Esophagus muscularis mucosa (tissue), 4 donors: ENCODE results near the gene PIMREG. TPM values are rescaled to one million over a fixed set of nuclear protein-coding genes. Genes with fewer than 3 reads are reported as not detected.

Experiments used
- DNase-seq: peaks from one replicate; pipeline ENCODE4 v3.0.0-alpha.2; 2017; ENCODE audit errors: extremely low spot score
- H3K27ac ChIP-seq, 4 donors: fragments of 200-600 bp; sonication (generic); replicated peaks in 1 of 4; 1 replicate in 3 of 4; 2 replicates in 1 of 4; pipeline ENCODE4 v1.5.1; 2016 to 2019; ENCODE audit warnings: mild to moderate bottlenecking in 1 of 4
- H3K27me3 ChIP-seq, 4 donors: fragments of 200-600 bp; sonication (generic); one replicate each; pipeline versions ENCODE4 v1.5.1 to v1.6.0; 2016 to 2019
- H3K36me3 ChIP-seq, 4 donors: fragments of 200-600 bp; sonication (generic); one replicate each; pipeline ENCODE4 v1.5.1; 2016 to 2019
- H3K4me1 ChIP-seq, 4 donors: fragments of 200-600 bp; sonication (generic); one replicate each; pipeline ENCODE4 v1.5.1; 2016 to 2019
- H3K4me3 ChIP-seq, 4 donors: fragments of 200-600 bp; sonication (generic); 1 replicate in 2 of 4; 2 replicates in 2 of 4; pipeline ENCODE4 v1.5.1; 2016 to 2019; ENCODE audit warnings: mild to moderate bottlenecking in 4 of 4, moderate library complexity in 1 of 4
- H3K9me3 ChIP-seq, 4 donors: fragments of 200-600 bp; sonication (generic); 1 replicate in 3 of 4; 2 replicates in 1 of 4; pipeline ENCODE4 v1.5.1; 2016 to 2019
- EP300 ChIP-seq: sonication (generic); formaldehyde crosslinking; IDR thresholded peaks from one replicate; pipeline ENCODE4 v1.6.1; 2017; ENCODE audit warnings: antibody characterized with exemption
- POLR2A ChIP-seq: fragments of 450-650 bp; IDR thresholded peaks from one replicate; pipeline ENCODE4 v1.6.1; 2017; ENCODE audit warnings: antibody characterized with exemption, moderate library complexity, mild to moderate bottlenecking, low read depth
- POLR2AphosphoS5 ChIP-seq, 2 donors: sonication (generic); formaldehyde crosslinking; IDR thresholded peaks; one replicate each; pipeline ENCODE4 v1.6.1; 2017; ENCODE audit warnings: antibody characterized with exemption in 2 of 2
- WGBS: methylation state at CpG from one replicate; pipeline ENCODE4 v1.1.5; 2018; 5-methylcytosine and 5-hydroxymethylcytosine counted together
- intact Hi-C: fragments of 100-400 bp; cut with DNase I; formaldehyde crosslinking; loops from one replicate; pipeline ENCODE4 v1.15.1; 2023
- total RNA-seq, 4 donors: library from RNA; depleted of rRNA; stranded (reverse); fragments of >200 nt; gene quantifications; one replicate each; pipeline versions ENCODE4 v1.1.0 to v1.2.1, GENCODE V29; 2016
- TF ChIP-seq, protein P1 (sequence below), 3 experiments: fragments of 200-600 bp in 2 of 3; fragments of 450-650 bp in 1 of 3; sonication (generic) in 2 of 3; IDR thresholded peaks; one replicate each; pipeline ENCODE4 v1.5.1; 2017 to 2019; ENCODE audit warnings: antibody characterized with exemption in 3 of 3, mild to moderate bottlenecking in 2 of 3, moderate library complexity in 1 of 3

PIMREG gene
- total RNA-seq, 4 donors from 2014 or later: 0.80 TPM; not detected in 3

DNA sequence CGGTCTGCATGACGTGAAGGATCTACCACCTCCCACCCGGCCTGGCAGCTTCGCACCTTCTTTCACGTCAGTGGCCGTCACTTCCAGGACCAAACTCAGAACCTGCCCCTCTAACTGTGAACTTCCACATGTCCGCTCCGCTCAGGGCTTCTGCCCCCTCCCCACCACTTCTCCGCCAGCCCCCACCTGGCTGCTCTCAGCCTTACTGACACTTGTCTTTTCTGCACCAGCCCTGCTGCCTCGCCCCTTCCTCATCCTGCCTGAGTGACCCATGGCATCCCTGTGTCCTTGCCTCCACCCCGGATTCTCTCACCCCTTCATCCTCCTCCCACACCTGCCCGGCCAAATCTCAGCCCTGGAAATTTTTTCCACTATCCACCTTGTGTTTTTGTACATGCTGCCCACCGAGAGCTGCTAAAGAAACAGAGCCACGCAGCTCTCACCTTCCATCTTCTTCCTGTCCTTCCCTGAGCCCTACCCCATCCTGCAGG lies 14.2 kb downstream of the PIMREG start:
- Histone ChIP-seq H3K27me3 (peaks cover 0 to 5% (median 0%) of the 10 kb centered on the region in 4 donors), H3K27ac (no peak overlapping the region), H3K4me3 (no peak overlapping the region), H3K36me3 (peaks cover 0 to 49% (median 22%) of the 10 kb centered on the region in 4 donors), H3K4me1 (peaks cover 13 to 41% (median 26%) of the 10 kb centered on the region in 4 donors), H3K9me3 (no peaks in the 10 kb centered on the region)
- no peak for DNase-seq
- TF ChIP-seq POLR2A: no peak
- TF ChIP-seq POLR2AphosphoS5 (IDR thresholded peaks at IDR 0.05): no peak
- TF ChIP-seq EP300: no peak
- TF ChIP-seq, protein P1, sequence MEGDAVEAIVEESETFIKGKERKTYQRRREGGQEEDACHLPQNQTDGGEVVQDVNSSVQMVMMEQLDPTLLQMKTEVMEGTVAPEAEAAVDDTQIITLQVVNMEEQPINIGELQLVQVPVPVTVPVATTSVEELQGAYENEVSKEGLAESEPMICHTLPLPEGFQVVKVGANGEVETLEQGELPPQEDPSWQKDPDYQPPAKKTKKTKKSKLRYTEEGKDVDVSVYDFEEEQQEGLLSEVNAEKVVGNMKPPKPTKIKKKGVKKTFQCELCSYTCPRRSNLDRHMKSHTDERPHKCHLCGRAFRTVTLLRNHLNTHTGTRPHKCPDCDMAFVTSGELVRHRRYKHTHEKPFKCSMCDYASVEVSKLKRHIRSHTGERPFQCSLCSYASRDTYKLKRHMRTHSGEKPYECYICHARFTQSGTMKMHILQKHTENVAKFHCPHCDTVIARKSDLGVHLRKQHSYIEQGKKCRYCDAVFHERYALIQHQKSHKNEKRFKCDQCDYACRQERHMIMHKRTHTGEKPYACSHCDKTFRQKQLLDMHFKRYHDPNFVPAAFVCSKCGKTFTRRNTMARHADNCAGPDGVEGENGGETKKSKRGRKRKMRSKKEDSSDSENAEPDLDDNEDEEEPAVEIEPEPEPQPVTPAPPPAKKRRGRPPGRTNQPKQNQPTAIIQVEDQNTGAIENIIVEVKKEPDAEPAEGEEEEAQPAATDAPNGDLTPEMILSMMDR (IDR thresholded peaks at IDR 0.05): no peak
- intact Hi-C loops: no loop called here
- WGBS: 79% methylated on average over 14 of the region's 14 CpGs

DNA sequence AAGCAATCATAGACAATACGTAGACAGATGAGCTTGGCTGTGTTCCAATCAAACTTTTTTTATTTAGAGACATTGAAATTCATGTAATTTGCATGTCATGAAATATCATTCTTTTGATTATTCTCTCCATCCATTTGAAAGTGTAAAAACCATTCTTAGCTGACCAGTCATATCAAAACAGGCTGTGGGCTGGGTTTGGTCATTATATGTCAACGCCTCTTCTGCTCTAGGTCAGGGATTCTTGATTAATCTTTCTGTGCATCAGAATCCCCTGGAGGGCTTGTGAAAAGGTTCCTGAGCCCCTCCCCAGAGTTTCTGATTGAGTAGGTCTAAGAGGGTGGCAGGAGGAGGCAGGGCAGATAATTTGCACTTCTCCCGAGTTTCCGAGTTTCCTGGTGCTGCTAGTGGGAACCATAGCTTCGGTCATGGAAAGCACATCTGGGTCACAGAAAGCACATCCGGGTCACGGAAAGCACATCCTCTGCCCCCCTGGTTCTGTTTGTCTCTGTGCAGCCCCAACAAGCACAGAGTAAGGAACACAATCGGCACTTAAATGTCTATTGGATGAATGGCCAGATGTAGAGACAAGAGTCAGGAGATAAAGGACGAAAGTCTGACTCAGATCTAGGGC lies 16.4 kb downstream of the PIMREG start:
- intact Hi-C loops: no loop called here
- H3K27ac ChIP-seq: no peak overlapping the region
- 84% methylated on average over 9 of the region's 9 CpGs for WGBS
- H3K27me3 ChIP-seq: no peaks in the 10 kb centered on the region
- H3K9me3 ChIP-seq: no peaks in the 10 kb centered on the region
- peaks cover 8 to 26% (median 18%) of the 10 kb centered on the region in 4 donors for H3K4me1 ChIP-seq
- no peak for DNase-seq
- no peak overlapping the region for H3K4me3 ChIP-seq
- TF ChIP-seq, protein P1 (IDR thresholded peaks at IDR 0.05): no peak
- no peak for TF ChIP-seq POLR2A
- TF ChIP-seq EP300: no peak
- TF ChIP-seq POLR2AphosphoS5 (IDR thresholded peaks at IDR 0.05): no peak
- peaks cover 0 to 63% (median 29%) of the 10 kb centered on the region in 4 donors for H3K36me3 ChIP-seq

DNA sequence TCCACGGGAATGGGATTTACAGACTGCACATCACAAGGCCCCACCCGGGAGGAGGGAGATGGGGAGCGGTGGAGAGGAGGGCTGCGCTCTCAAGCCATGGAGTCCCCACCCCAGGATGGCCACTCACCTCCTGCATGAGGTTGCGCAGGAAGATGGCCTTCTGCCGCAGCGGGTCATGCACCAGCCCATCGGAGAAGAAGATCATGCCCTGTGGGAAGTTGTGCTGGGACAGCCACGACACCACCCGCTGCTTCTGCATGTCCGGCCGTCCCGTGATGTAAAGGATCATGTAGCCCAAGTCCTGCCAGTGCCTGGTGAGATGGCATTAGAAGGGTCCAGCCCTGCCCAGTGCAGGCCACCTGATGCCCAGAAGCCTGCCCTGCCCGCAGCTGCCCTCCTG lies 17.0 kb downstream of the PIMREG start:
- H3K4me1 ChIP-seq: peaks cover 8 to 20% (median 18%) of the 10 kb centered on the region in 4 donors
- H3K27me3 ChIP-seq: no peaks in the 10 kb centered on the region
- TF ChIP-seq POLR2A (no peak), POLR2AphosphoS5 (IDR thresholded peaks at IDR 0.05) (no peak), EP300 (no peak)
- TF ChIP-seq, protein P1 (IDR thresholded peaks at IDR 0.05): no peak
- DNase-seq: no peak
- H3K4me3 ChIP-seq: no peak overlapping the region
- WGBS: 89% methylated on average over 14 of the region's 14 CpGs
- H3K36me3 ChIP-seq: peaks cover 0 to 64% (median 31%) of the 10 kb centered on the region in 4 donors
- no peaks in the 10 kb centered on the region for H3K9me3 ChIP-seq
- intact Hi-C loops: no loop called here
- H3K27ac ChIP-seq: no peak overlapping the region

DNA sequence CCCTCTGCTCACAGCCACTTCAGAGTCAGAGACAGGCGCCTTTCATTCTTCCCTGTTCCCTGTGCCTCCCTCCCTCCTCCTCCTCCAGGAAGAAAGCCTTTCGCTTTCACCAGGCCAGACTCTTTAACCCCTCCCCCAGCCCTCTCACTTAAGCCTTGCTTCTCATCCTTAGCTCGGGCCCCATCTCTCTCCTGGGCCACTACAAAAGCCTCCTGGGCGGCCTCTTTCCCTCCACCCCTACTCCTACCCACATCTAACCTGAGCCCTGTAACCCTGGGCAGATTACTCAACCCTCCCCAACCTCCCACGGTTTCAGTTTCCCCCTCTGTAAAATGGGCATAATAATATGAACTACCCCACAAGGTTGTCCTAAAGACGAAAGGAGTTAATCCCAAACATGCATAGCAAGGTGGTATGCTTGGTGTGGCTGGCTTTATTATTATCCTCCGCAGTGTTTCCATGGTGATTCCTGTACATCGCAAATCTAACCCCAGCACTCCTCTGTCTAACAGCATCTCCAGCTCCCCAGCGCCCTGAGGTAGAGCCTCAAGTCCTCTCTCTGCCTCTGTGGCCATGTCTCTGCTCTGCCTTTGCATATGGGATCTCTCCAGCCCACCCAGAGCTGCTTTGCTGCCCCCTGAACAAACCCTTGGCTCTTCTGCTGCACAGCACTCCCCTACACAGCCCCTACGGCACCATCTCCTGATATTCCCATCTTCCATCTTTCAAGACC lies 17.7 kb downstream of the PIMREG start:
- intact Hi-C loops: no loop called here
- TF ChIP-seq POLR2A: no peak
- no peak for TF ChIP-seq EP300
- TF ChIP-seq, protein P1 (IDR thresholded peaks at IDR 0.05): no peak
- TF ChIP-seq POLR2AphosphoS5 (IDR thresholded peaks at IDR 0.05): no peak
- Histone ChIP-seq H3K27me3 (no peaks in the 10 kb centered on the region), H3K36me3 (peaks cover 0 to 65% (median 31%) of the 10 kb centered on the region in 4 donors), H3K4me3 (no peak overlapping the region), H3K27ac (no peak overlapping the region), H3K9me3 (no peaks in the 10 kb centered on the region), H3K4me1 (peaks cover 6 to 15% (median 14%) of the 10 kb centered on the region in 4 donors)
- 78% methylated on average over 10 of the region's 10 CpGs for WGBS
- no peak for DNase-seq
